HUES48 (cell line): ENCODE results near the gene GNAZ.

Experiments used
- H3K27ac ChIP-seq: one replicate; pipeline ENCODE4 v1.7.0; 2013; ENCODE audit warnings: low read depth, low read length, inconsistent platforms
- H3K27me3 ChIP-seq: 2 replicates; pipeline ENCODE4 v1.6.1; 2013; ENCODE audit warnings: mild to moderate bottlenecking, low read length; ENCODE audit not compliant: control insufficient read depth, insufficient read depth
- H3K36me3 ChIP-seq: 2 replicates; pipeline ENCODE4 v1.6.1; 2013; ENCODE audit warnings: low read length; ENCODE audit not compliant: control insufficient read depth, insufficient read depth
- H3K4me1 ChIP-seq: 2 replicates; pipeline ENCODE4 v1.6.1; 2013; ENCODE audit warnings: mild to moderate bottlenecking, low read length; ENCODE audit not compliant: control insufficient read depth, insufficient read depth
- H3K4me3 ChIP-seq: 2 replicates; pipeline ENCODE4 v1.5.1; 2013; ENCODE audit warnings: mild to moderate bottlenecking, low read depth, low read length
- H3K9ac ChIP-seq: 2 replicates; pipeline ENCODE4 v1.6.1; 2013; ENCODE audit warnings: mild to moderate bottlenecking, low read depth, low read length, moderate library complexity
- H3K9me3 ChIP-seq: 2 replicates; pipeline ENCODE4 v1.6.1; 2013; ENCODE audit warnings: low read length; ENCODE audit not compliant: control insufficient read depth, insufficient read depth

GNAZ gene

GRCh38 chr22:23058481-23059283 lies 11.6 kb upstream of the GNAZ start:
- Histone ChIP-seq H3K9me3 (no peaks in the 10 kb centered on the region), H3K4me1 (no peaks in the 10 kb centered on the region), H3K27me3 (no peaks in the 10 kb centered on the region), H3K9ac (no peak overlapping the region), H3K36me3 (no peaks in the 10 kb centered on the region), H3K27ac (no peak overlapping the region), H3K4me3 (no peak overlapping the region)

GRCh38 chr22:23059284-23059948 lies 10.9 kb upstream of the GNAZ start:
- Histone ChIP-seq H3K4me1 (no peaks in the 10 kb centered on the region), H3K27ac (no peak overlapping the region), H3K4me3 (no peak overlapping the region), H3K36me3 (no peaks in the 10 kb centered on the region), H3K27me3 (no peaks in the 10 kb centered on the region), H3K9me3 (no peaks in the 10 kb centered on the region), H3K9ac (no peak overlapping the region)

GRCh38 chr22:23060612-23061400 lies 9.5 kb upstream of the GNAZ start:
- Histone ChIP-seq H3K27ac (no peak overlapping the region), H3K4me1 (no peaks in the 10 kb centered on the region), H3K9me3 (no peaks in the 10 kb centered on the region), H3K36me3 (no peaks in the 10 kb centered on the region), H3K27me3 (no peaks in the 10 kb centered on the region), H3K9ac (no peak overlapping the region), H3K4me3 (no peak overlapping the region)

- no peaks in the 10 kb centered on the region for H3K36me3 ChIP-seq
- no peak overlapping the region for H3K9ac ChIP-seq
- H3K4me1 ChIP-seq: no peaks in the 10 kb centered on the region
- no peak overlapping the region for H3K27ac ChIP-seq
- no peaks in the 10 kb centered on the region for H3K27me3 ChIP-seq
- H3K9me3 ChIP-seq: no peaks in the 10 kb centered on the region
- no peak overlapping the region for H3K4me3 ChIP-seq
Observed at GRCh38 chr22:23061471-23062280, 8.6 kb upstream of the GNAZ start.

GRCh38 chr22:23062616-23063538 lies 7.4 kb upstream of the GNAZ start:
- Histone ChIP-seq H3K9me3 (no peaks in the 10 kb centered on the region), H3K36me3 (no peaks in the 10 kb centered on the region), H3K27ac (no peak overlapping the region), H3K27me3 (peaks cover 6% of the 10 kb centered on the region; the same call in 1 of the 2 replicates), H3K4me1 (no peaks in the 10 kb centered on the region), H3K9ac (no peak overlapping the region), H3K4me3 (no peak overlapping the region)

GRCh38 chr22:23063539-23064380 lies 6.6 kb upstream of the GNAZ start:
- H3K9ac ChIP-seq: no peak overlapping the region
- peaks cover 15% of the 10 kb centered on the region for H3K27me3 ChIP-seq

GRCh38 chr22:23064381-23065068 lies 5.8 kb upstream of the GNAZ start:
- H3K36me3 ChIP-seq: no peaks in the 10 kb centered on the region
- H3K9me3 ChIP-seq: no peaks in the 10 kb centered on the region
- no peak overlapping the region for H3K27ac ChIP-seq
- no peak overlapping the region for H3K4me3 ChIP-seq
- H3K4me1 ChIP-seq: no peaks in the 10 kb centered on the region
- H3K9ac ChIP-seq: no peak overlapping the region
- H3K27me3 ChIP-seq: peaks cover 23% of the 10 kb centered on the region

More at GRCh38 chr22:23063539-23064380, 6.6 kb upstream of the GNAZ start:
- Histone ChIP-seq H3K36me3 (no peaks in the 10 kb centered on the region), H3K9me3 (no peaks in the 10 kb centered on the region), H3K27ac (no peak overlapping the region), H3K4me1 (no peaks in the 10 kb centered on the region), H3K4me3 (no peak overlapping the region)

GRCh38 chr22:23065069-23065451 lies 5.3 kb upstream of the GNAZ start:
- no peak overlapping the region for H3K4me3 ChIP-seq

GRCh38 chr22:23065495-23066122 lies 4.7 kb upstream of the GNAZ start:
- Histone ChIP-seq H3K4me1 (no peaks in the 10 kb centered on the region), H3K4me3 (no peak overlapping the region), H3K9me3 (no peaks in the 10 kb centered on the region), H3K36me3 (no peaks in the 10 kb centered on the region), H3K9ac (no peak overlapping the region), H3K27ac (no peak overlapping the region), H3K27me3 (peaks cover 27% of the 10 kb centered on the region)

More at GRCh38 chr22:23065069-23065451, 5.3 kb upstream of the GNAZ start:
- no peak overlapping the region for H3K9ac ChIP-seq
- no peaks in the 10 kb centered on the region for H3K4me1 ChIP-seq
- H3K27ac ChIP-seq: no peak overlapping the region
- no peaks in the 10 kb centered on the region for H3K9me3 ChIP-seq
- peaks cover 27% of the 10 kb centered on the region for H3K27me3 ChIP-seq
- H3K36me3 ChIP-seq: no peaks in the 10 kb centered on the region
